Measurements from ENCODE around the gene ZCCHC8. TPM values are rescaled to one million over a fixed set of nuclear protein-coding genes. Genes with fewer than 3 reads are reported as not detected.

ZCCHC8 gene
- total RNA-seq, 1 experiment from 2014 or later: 40.4 TPM

GRCh38 chr12:122481861-122482260 is 18.9 kb downstream of the ZCCHC8 start:
- ChIA-PET CTCF (no interaction called here), POLR2A (ENCODE audit: low non-redundant PET) (no interaction called here)
- no peaks in the 10 kb centered on the region for H3K27me3 ChIP-seq (replicated peaks; ENCODE audit: insufficient read depth, low read depth, low read length, poor library complexity)
- H3K4me3 ChIP-seq (ENCODE audit: low read depth, low read length, poor library complexity, severe bottlenecking): no peak overlapping the region
- H3K27ac ChIP-seq (ENCODE audit: low read depth, low read length, poor library complexity, severe bottlenecking): no peak overlapping the region
- no peak for DNase-seq (ENCODE audit: low spot score)
- no peaks in the 10 kb centered on the region for H3K9me3 ChIP-seq (ENCODE audit: low read depth, low read length, poor library complexity, severe bottlenecking)
- no peaks in the 10 kb centered on the region for H3K4me1 ChIP-seq (ENCODE audit: insufficient read depth, low read length, poor library complexity, severe bottlenecking)
- intact Hi-C loops (cut with micrococcal nuclease; ENCODE audit: unreplicated experiment): no loop called here
- BruUV-seq (replicated peaks): no TSS peak
- no peak for TF ChIP-seq EZH2 (IDR thresholded peaks at IDR 0.05; ENCODE audit: borderline replicate concordance, low read depth, low read length, poor library complexity, severe bottlenecking)
- TF ChIP-seq, protein P1, sequence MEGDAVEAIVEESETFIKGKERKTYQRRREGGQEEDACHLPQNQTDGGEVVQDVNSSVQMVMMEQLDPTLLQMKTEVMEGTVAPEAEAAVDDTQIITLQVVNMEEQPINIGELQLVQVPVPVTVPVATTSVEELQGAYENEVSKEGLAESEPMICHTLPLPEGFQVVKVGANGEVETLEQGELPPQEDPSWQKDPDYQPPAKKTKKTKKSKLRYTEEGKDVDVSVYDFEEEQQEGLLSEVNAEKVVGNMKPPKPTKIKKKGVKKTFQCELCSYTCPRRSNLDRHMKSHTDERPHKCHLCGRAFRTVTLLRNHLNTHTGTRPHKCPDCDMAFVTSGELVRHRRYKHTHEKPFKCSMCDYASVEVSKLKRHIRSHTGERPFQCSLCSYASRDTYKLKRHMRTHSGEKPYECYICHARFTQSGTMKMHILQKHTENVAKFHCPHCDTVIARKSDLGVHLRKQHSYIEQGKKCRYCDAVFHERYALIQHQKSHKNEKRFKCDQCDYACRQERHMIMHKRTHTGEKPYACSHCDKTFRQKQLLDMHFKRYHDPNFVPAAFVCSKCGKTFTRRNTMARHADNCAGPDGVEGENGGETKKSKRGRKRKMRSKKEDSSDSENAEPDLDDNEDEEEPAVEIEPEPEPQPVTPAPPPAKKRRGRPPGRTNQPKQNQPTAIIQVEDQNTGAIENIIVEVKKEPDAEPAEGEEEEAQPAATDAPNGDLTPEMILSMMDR (conservative IDR thresholded peaks at IDR 0.05; ENCODE audit: low read depth, low read length): no peak
- H3K36me3 ChIP-seq (ENCODE audit: insufficient read depth, low read length, poor library complexity, severe bottlenecking): peaks cover 88% of the 10 kb centered on the region

DNA sequence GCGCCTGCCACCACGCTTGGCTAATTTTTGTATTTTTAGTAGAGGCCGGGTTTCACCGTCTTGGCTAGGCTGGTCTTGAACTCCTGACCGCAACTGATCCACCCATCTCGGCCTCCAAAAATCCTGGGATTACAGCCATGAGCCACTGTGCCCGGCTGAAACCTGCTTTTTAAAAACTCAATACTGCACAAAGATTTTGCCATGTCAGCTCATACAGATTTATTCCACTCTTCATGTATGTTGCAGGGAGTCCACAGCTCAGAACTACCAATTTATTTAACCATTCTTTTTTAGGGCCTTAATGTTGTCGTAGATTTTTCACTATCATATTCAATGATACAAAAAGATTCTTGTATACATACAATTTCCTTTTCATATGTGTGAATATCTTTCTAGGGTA is 20.0 kb downstream of the ZCCHC8 start:
- no peak for DNase-seq (ENCODE audit: low spot score)
- no peaks in the 10 kb centered on the region for H3K9me3 ChIP-seq (ENCODE audit: low read depth, low read length, poor library complexity, severe bottlenecking)
- POLR2A ChIA-PET (ENCODE audit: low non-redundant PET): no interaction called here
- H3K27ac ChIP-seq (ENCODE audit: low read depth, low read length, poor library complexity, severe bottlenecking): no peak overlapping the region
- peaks cover 89% of the 10 kb centered on the region for H3K36me3 ChIP-seq (ENCODE audit: insufficient read depth, low read length, poor library complexity, severe bottlenecking)
- no peaks in the 10 kb centered on the region for H3K27me3 ChIP-seq (replicated peaks; ENCODE audit: insufficient read depth, low read depth, low read length, poor library complexity)
- intact Hi-C loops (cut with micrococcal nuclease; ENCODE audit: unreplicated experiment): no loop called here
- no peaks in the 10 kb centered on the region for H3K4me1 ChIP-seq (ENCODE audit: insufficient read depth, low read length, poor library complexity, severe bottlenecking)
- no peak for TF ChIP-seq EZH2 (IDR thresholded peaks at IDR 0.05; ENCODE audit: borderline replicate concordance, low read depth, low read length, poor library complexity, severe bottlenecking)
- TF ChIP-seq, protein P1 (conservative IDR thresholded peaks at IDR 0.05; ENCODE audit: low read depth, low read length): no peak
- no peak overlapping the region for H3K4me3 ChIP-seq (ENCODE audit: low read depth, low read length, poor library complexity, severe bottlenecking)
- CTCF ChIA-PET: no interaction called here
- no TSS peak for BruUV-seq (replicated peaks)

DNA sequence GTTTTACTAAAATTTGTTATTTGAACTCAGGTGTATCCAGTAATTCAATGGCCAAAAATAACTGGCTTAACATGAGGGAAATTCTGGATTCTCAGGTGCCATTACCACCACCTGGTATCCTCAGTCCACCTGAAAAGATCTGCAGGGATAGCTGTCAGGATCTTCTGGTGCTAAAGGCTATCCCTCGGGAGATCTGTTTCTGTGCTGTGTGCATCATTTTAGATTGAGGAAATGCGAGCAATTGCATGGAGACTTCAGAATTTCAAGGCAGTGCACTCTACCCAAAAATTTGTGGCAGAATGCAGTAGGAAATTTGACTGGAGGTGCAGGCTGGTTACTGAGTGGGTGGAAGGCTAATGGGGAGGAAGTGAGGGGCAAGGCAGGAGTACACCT is 26.4 kb downstream of the ZCCHC8 start:
- CTCF ChIA-PET: interaction anchor here (0.6 kb wide), 1 partner anchor 112 kb away, joined by 3 read pairs; no protein-coding TSS in a partner anchor
- H3K4me1 ChIP-seq (ENCODE audit: insufficient read depth, low read length, poor library complexity, severe bottlenecking): no peaks in the 10 kb centered on the region
- POLR2A ChIA-PET (ENCODE audit: low non-redundant PET): no interaction called here
- intact Hi-C loops (cut with micrococcal nuclease; ENCODE audit: unreplicated experiment): loop anchor here (5.0 kb wide), 1 partner anchor 137 kb away; no protein-coding TSS in a partner anchor
- no peak overlapping the region for H3K27ac ChIP-seq (ENCODE audit: low read depth, low read length, poor library complexity, severe bottlenecking)
- H3K9me3 ChIP-seq (ENCODE audit: low read depth, low read length, poor library complexity, severe bottlenecking): no peaks in the 10 kb centered on the region
- H3K4me3 ChIP-seq (ENCODE audit: low read depth, low read length, poor library complexity, severe bottlenecking): no peak overlapping the region
- BruUV-seq (replicated peaks): no TSS peak
- peaks cover 66% of the 10 kb centered on the region for H3K36me3 ChIP-seq (ENCODE audit: insufficient read depth, low read length, poor library complexity, severe bottlenecking)
- H3K27me3 ChIP-seq (replicated peaks; ENCODE audit: insufficient read depth, low read depth, low read length, poor library complexity): no peaks in the 10 kb centered on the region
- DNase-seq (ENCODE audit: low spot score): no peak
- TF ChIP-seq, protein P1 (conservative IDR thresholded peaks at IDR 0.05; ENCODE audit: low read depth, low read length): no peak
- TF ChIP-seq EZH2 (IDR thresholded peaks at IDR 0.05; ENCODE audit: borderline replicate concordance, low read depth, low read length, poor library complexity, severe bottlenecking): no peak
